Ishikawa (cell line): ENCODE results near the gene ABTB2.

Experiments
- CREB1 ChIP-seq: IDR thresholded peaks from 2 replicates; pipeline ENCODE4 v1.6.1; 2012; ENCODE audit warnings: low read depth
- EGR1 ChIP-seq: IDR thresholded peaks from 2 replicates; pipeline ENCODE4 v1.6.1; 2012
- EP300 ChIP-seq: IDR thresholded peaks from 2 replicates; pipeline ENCODE4 v1.6.1; 2012; ENCODE audit warnings: borderline replicate concordance
- FOXM1 ChIP-seq: IDR thresholded peaks from 2 replicates; pipeline ENCODE4 v1.6.1; 2012; ENCODE audit warnings: low read depth, borderline replicate concordance
- NFIC ChIP-seq: IDR thresholded peaks from 2 replicates; pipeline ENCODE4 v1.6.1; 2012
- TEAD4 ChIP-seq: IDR thresholded peaks from 2 replicates; pipeline ENCODE4 v1.6.1; 2012
- TF ChIP-seq, protein P1 (sequence below): IDR thresholded peaks from 2 replicates; pipeline ENCODE4 v1.6.1; 2012; ENCODE audit warnings: low read depth, mild to moderate bottlenecking

DNA sequence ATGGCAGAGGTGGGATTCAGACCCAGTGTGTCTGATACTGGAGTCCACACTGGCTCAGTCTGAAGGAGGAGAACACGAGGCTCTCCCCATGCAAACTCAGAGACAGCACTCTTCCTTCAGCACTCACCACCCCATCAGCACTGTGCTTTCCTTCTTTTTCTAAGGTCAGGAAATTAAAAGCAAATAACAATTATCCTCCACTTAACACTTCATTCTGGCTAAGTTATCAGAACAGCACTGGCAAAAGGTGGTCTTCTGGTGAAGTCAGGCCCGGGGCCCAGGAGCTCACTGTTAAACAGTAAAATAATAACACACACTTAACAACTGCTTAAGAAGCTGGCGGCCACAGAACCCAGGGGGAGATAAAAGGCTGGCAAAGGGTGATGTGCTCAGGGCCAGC, 145.2 kb downstream of the ABTB2 start:
- TF ChIP-seq TEAD4 (no peak), CREB1 (no peak), FOXM1 (no peak), EP300 (no peak), EGR1 (no peak), NFIC (no peak)
- TF ChIP-seq, protein P1, sequence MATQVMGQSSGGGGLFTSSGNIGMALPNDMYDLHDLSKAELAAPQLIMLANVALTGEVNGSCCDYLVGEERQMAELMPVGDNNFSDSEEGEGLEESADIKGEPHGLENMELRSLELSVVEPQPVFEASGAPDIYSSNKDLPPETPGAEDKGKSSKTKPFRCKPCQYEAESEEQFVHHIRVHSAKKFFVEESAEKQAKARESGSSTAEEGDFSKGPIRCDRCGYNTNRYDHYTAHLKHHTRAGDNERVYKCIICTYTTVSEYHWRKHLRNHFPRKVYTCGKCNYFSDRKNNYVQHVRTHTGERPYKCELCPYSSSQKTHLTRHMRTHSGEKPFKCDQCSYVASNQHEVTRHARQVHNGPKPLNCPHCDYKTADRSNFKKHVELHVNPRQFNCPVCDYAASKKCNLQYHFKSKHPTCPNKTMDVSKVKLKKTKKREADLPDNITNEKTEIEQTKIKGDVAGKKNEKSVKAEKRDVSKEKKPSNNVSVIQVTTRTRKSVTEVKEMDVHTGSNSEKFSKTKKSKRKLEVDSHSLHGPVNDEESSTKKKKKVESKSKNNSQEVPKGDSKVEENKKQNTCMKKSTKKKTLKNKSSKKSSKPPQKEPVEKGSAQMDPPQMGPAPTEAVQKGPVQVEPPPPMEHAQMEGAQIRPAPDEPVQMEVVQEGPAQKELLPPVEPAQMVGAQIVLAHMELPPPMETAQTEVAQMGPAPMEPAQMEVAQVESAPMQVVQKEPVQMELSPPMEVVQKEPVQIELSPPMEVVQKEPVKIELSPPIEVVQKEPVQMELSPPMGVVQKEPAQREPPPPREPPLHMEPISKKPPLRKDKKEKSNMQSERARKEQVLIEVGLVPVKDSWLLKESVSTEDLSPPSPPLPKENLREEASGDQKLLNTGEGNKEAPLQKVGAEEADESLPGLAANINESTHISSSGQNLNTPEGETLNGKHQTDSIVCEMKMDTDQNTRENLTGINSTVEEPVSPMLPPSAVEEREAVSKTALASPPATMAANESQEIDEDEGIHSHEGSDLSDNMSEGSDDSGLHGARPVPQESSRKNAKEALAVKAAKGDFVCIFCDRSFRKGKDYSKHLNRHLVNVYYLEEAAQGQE: no peak
